ENCODE measurements around the gene TLE1. TPM values are rescaled to one million over a fixed set of nuclear protein-coding genes. Genes with fewer than 3 reads are reported as not detected.

The TLE1 gene
- total and polyA plus RNA-seq, 9 of the 15 experiments (the other 6 are each of a cell fraction or from before 2014, with no cell fraction given): 0.11 TPM; not detected in 8

DNA sequence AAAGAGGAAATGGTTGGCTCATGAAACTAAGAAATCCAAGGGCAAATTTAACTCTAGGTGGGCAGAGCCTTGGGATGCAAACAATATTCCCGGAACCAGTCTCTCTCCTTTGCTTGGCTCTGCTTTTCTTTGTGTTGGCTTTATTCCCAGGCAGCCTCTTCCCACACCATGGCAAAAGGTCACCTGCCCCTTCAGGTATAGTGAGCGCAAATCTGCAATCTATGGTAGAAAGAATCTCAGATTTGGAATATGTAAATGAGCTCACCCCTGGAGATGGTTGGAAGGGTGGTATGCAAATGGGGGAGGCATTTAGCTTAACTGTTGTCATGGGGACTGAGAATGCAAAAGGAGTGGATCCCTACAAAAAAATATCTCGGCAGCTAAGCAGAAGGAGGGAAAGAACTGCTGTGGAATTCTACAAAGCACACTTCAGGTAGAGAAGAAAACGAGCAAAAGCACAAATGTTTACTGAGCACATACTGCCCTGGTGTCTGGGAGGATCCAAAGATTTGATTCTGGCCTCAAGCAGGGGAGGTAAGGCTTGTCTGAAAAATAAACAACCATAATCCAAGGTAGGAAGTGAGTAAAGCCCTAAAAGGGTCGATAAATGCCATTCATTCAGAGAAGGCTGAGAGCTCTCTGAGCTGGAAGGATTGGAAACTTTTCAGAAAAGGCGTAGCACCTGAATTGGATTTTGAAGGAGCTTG lies 139.7 kb downstream of the TLE1 start:
- Histone ChIP-seq H3K27ac (ENCODE audit: extremely low read depth, low read depth, low read length) (no peak overlapping the region), H3K4me2 (ENCODE audit: insufficient read depth, low read length) (no peak overlapping the region)
- BruUV-seq (replicated peaks): no TSS peak

More for the DNA sequence above, 139.7 kb downstream of the TLE1 start:
- Histone ChIP-seq H3K9me1 (ENCODE audit: control insufficient read depth, insufficient read depth, low read length) (no peaks in the 10 kb centered on the region), H3K9ac (ENCODE audit: insufficient read depth in 1 of 2, low read depth in 2 of 2, low read length in 2 of 2) (no peak overlapping the region), H3K4me1 (replicated peaks in 1 of 2; ENCODE audit: control insufficient read depth in 2 of 2, insufficient read depth in 2 of 2, low read length in 2 of 2) (no peaks in the 10 kb centered on the region), H3K9me3 (replicated peaks; ENCODE audit: control insufficient read depth, insufficient read depth, low read depth, low read length) (no peaks in the 10 kb centered on the region), H3K36me3 (ENCODE audit: control insufficient read depth, insufficient read depth, low read length) (no peaks in the 10 kb centered on the region), H3K27me3 (ENCODE audit: control insufficient read depth in 2 of 2, insufficient read depth in 2 of 2, low read length in 2 of 2) (no peaks in the 10 kb centered on the region), H3K4me3 (no peak overlapping the region), H3K79me2 (ENCODE audit: control insufficient read depth, insufficient read depth, low read length) (no peaks in the 10 kb centered on the region), H2AFZ (ENCODE audit: low read depth, low read length) (no peak overlapping the region), H4K20me1 (replicated peaks; ENCODE audit: control insufficient read depth, insufficient read depth, low read length) (no peaks in the 10 kb centered on the region)
- in situ Hi-C loops (cut with MboI): no loop called here
- TF ChIP-seq, protein P1, sequence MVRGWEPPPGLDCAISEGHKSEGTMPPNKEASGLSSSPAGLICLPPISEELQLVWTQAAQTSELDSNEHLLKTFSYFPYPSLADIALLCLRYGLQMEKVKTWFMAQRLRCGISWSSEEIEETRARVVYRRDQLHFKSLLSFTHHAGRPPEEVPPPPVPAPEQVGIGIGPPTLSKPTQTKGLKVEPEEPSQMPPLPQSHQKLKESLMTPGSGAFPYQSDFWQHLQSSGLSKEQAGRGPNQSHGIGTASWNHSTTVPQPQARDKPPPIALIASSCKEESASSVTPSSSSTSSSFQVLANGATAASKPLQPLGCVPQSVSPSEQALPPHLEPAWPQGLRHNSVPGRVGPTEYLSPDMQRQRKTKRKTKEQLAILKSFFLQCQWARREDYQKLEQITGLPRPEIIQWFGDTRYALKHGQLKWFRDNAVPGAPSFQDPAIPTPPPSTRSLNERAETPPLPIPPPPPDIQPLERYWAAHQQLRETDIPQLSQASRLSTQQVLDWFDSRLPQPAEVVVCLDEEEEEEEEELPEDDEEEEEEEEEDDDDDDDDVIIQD (CRISPR knock-in tag; IDR thresholded peaks at IDR 0.05): no peak
- TF ChIP-seq ZNF584 (CRISPR knock-in tag; IDR thresholded peaks at IDR 0.05; ENCODE audit: low read depth): no peak
- TF ChIP-seq TAF7 (tag; IDR thresholded peaks at IDR 0.05): no peak
- TF ChIP-seq KLF1 (tag; IDR thresholded peaks at IDR 0.05): no peak
- TF ChIP-seq PHB2 (IDR thresholded peaks at IDR 0.05; ENCODE audit: low read depth): no peak
- TF ChIP-seq ZNF212 (CRISPR knock-in tag; IDR thresholded peaks at IDR 0.05): no peak
- no peak for TF ChIP-seq ZNF143 (CRISPR knock-in tag; IDR thresholded peaks at IDR 0.05)
- TF ChIP-seq ZNF354B (CRISPR knock-in tag; IDR thresholded peaks at IDR 0.05): no peak
- no peak for TF ChIP-seq MECOM (CRISPR knock-in tag; IDR thresholded peaks at IDR 0.05)
- no peak for TF ChIP-seq PCBP2 (IDR thresholded peaks at IDR 0.05; ENCODE audit: low read depth, low read length, poor library complexity, severe bottlenecking)
- TF ChIP-seq, protein P2, sequence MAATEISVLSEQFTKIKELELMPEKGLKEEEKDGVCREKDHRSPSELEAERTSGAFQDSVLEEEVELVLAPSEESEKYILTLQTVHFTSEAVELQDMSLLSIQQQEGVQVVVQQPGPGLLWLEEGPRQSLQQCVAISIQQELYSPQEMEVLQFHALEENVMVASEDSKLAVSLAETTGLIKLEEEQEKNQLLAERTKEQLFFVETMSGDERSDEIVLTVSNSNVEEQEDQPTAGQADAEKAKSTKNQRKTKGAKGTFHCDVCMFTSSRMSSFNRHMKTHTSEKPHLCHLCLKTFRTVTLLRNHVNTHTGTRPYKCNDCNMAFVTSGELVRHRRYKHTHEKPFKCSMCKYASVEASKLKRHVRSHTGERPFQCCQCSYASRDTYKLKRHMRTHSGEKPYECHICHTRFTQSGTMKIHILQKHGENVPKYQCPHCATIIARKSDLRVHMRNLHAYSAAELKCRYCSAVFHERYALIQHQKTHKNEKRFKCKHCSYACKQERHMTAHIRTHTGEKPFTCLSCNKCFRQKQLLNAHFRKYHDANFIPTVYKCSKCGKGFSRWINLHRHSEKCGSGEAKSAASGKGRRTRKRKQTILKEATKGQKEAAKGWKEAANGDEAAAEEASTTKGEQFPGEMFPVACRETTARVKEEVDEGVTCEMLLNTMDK (IDR thresholded peaks at IDR 0.05; ENCODE audit: borderline replicate concordance, insufficient read depth, low read depth, low read length, poor library complexity, severe bottlenecking): no peak
- TF ChIP-seq NR2F6 (CRISPR knock-in tag; IDR thresholded peaks at IDR 0.05): no peak
- TF ChIP-seq DMBX1 (CRISPR knock-in tag; IDR thresholded peaks at IDR 0.05; ENCODE audit: borderline replicate concordance): no peak
- TF ChIP-seq NFE2L1 (tag; IDR thresholded peaks at IDR 0.05; ENCODE audit: borderline replicate concordance, low read depth): no peak
- WGBS (ENCODE audit: insufficient coverage, low coverage, missing lambda C conversion rate): 0% methylated on average over 6 of the region's 6 CpGs
- ChIA-PET POLR2A (no interaction called here), CTCF (ENCODE audit: low intra/inter-chr PET ratio) (no interaction called here)
- FAIRE-seq (no peak), ATAC-seq (no peak), DNase-seq (ENCODE audit: extremely low read depth in 1 of 4, low spot score in 3 of 4) (no peak)
- intact Hi-C loops (cut with micrococcal nuclease): no loop called here
